Measurements from ENCODE around the gene PTX4. TPM values are rescaled to one million over a fixed set of nuclear protein-coding genes. Genes with fewer than 3 reads are reported as not detected.

Gene PTX4
- total RNA-seq, 1 donor, result not detected

GRCh38 chr16:1523581-1524245 lies 35.0 kb upstream of the PTX4 start:
- no peak for DNase-seq (ENCODE audit: low read depth)
- no peak overlapping the region for H3K4me3 ChIP-seq (ENCODE audit: low read depth, low read length)
- no peak for TF ChIP-seq CTCF (IDR thresholded peaks at IDR 0.05; ENCODE audit: insufficient read depth, low read length)

GRCh38 chr16:1520461-1520860 lies 31.7 kb upstream of the PTX4 start:
- DNase-seq (ENCODE audit: low read depth), result no peak
- TF ChIP-seq CTCF (IDR thresholded peaks at IDR 0.05; ENCODE audit: insufficient read depth, low read length), result no peak
- H3K4me3 ChIP-seq (ENCODE audit: low read depth, low read length), result no peak overlapping the region

- H3K4me3 ChIP-seq (ENCODE audit: low read depth, low read length), result no peak overlapping the region
- no peak for TF ChIP-seq CTCF (IDR thresholded peaks at IDR 0.05; ENCODE audit: insufficient read depth, low read length)
- no peak for DNase-seq (ENCODE audit: low read depth)
These were observed 31.1 kb upstream of the PTX4 start for GRCh38 chr16:1519831-1520230.

GRCh38 chr16:1518626-1519135 lies 29.9 kb upstream of the PTX4 start:
- no peak overlapping the region for H3K4me3 ChIP-seq (ENCODE audit: low read depth, low read length)
- DNase-seq (ENCODE audit: low read depth), result no peak
- no peak for TF ChIP-seq CTCF (IDR thresholded peaks at IDR 0.05; ENCODE audit: insufficient read depth, low read length)

GRCh38 chr16:1514507-1514906 lies 25.8 kb upstream of the PTX4 start:
- H3K4me3 ChIP-seq (ENCODE audit: low read depth, low read length), result no peak overlapping the region
- TF ChIP-seq CTCF (IDR thresholded peaks at IDR 0.05; ENCODE audit: insufficient read depth, low read length), result no peak
- no peak for DNase-seq (ENCODE audit: low read depth)

GRCh38 chr16:1512774-1513173 lies 24.0 kb upstream of the PTX4 start:
- no peak overlapping the region for H3K4me3 ChIP-seq (ENCODE audit: low read depth, low read length)
- TF ChIP-seq CTCF (IDR thresholded peaks at IDR 0.05; ENCODE audit: insufficient read depth, low read length), result no peak
- no peak for DNase-seq (ENCODE audit: low read depth)

Measured in fibroblast of the aortic adventitia (primary cell).